ENCODE data around the gene TCIRG1.

DNA sequence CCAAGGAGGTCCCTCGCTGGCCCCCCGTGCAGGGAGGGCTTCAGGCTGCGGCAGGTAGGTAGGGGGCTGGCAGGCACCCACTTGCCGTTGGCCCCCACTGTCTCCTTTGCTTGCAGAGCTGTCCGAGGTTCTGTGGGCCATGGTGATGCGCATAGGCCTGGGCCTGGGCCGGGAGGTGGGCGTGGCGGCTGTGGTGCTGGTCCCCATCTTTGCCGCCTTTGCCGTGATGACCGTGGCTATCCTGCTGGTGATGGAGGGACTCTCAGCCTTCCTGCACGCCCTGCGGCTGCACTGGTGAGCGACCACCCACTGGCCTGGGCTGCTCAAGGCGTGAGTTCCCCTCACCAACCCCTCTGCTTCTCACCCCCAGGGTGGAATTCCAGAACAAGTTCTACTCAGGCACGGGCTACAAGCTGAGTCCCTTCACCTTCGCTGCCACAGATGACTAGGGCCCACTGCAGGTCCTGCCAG is 11.6 kb downstream of the TCIRG1 start:
- TF ChIP-seq, protein P1, sequence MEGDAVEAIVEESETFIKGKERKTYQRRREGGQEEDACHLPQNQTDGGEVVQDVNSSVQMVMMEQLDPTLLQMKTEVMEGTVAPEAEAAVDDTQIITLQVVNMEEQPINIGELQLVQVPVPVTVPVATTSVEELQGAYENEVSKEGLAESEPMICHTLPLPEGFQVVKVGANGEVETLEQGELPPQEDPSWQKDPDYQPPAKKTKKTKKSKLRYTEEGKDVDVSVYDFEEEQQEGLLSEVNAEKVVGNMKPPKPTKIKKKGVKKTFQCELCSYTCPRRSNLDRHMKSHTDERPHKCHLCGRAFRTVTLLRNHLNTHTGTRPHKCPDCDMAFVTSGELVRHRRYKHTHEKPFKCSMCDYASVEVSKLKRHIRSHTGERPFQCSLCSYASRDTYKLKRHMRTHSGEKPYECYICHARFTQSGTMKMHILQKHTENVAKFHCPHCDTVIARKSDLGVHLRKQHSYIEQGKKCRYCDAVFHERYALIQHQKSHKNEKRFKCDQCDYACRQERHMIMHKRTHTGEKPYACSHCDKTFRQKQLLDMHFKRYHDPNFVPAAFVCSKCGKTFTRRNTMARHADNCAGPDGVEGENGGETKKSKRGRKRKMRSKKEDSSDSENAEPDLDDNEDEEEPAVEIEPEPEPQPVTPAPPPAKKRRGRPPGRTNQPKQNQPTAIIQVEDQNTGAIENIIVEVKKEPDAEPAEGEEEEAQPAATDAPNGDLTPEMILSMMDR (IDR thresholded peaks at IDR 0.05) = no peak
- no peak for TF ChIP-seq POLR2AphosphoS5 (IDR thresholded peaks at IDR 0.05)
- TF ChIP-seq EP300 (IDR thresholded peaks at IDR 0.05) = no peak
